Measurements from ENCODE around the gene CALHM4. TPM values are rescaled to one million over a fixed set of nuclear protein-coding genes. Genes with fewer than 3 reads are reported as not detected.

CALHM4 gene
- total and polyA plus RNA-seq, 2 donors (not counting 3 experiments of a cell fraction or from before 2014, with no cell fraction given) = 1.2 TPM; not detected in 1

GRCh38 chr6:116579143-116579542 lies 25.6 kb downstream of the CALHM4 start:
- DNase-seq (ENCODE audit: low read depth, low spot score) (no peak), FAIRE-seq (no peak)
- Histone ChIP-seq H3K4me2 (ENCODE audit: insufficient read depth, low read length) (no peak overlapping the region), H4K20me1 (replicated peaks; ENCODE audit: control insufficient read depth, extremely low read depth, insufficient read depth, low read length) (no peaks in the 10 kb centered on the region), H2AFZ (ENCODE audit: low read depth, low read length) (no peak overlapping the region), H3K4me3 (replicated peaks in 1 of 3; ENCODE audit: insufficient read depth in 1 of 3, low read depth in 1 of 3, low read length in 3 of 3) (no peak overlapping the region), H3K27ac (ENCODE audit: insufficient read depth, low read depth, low read length) (no peak overlapping the region), H3K9ac (replicated peaks; ENCODE audit: extremely low read depth, insufficient read depth, low read length) (no peak overlapping the region), H3K9me1 (replicated peaks; ENCODE audit: control insufficient read depth, extremely low read depth, insufficient read depth, low read length) (no peaks in the 10 kb centered on the region), H3K36me3 (ENCODE audit: control insufficient read depth in 2 of 2, extremely low read depth in 1 of 2, insufficient read depth in 2 of 2, low read length in 2 of 2) (peaks cover 3% of the 10 kb centered on the region in 2 experiments), H3K9me3 (replicated peaks; ENCODE audit: control insufficient read depth, insufficient read depth, low read length) (no peaks in the 10 kb centered on the region), H3K79me2 (ENCODE audit: control insufficient read depth, insufficient read depth, low read length) (peaks cover 58% of the 10 kb centered on the region), H3K4me1 (ENCODE audit: control insufficient read depth, extremely low read depth, insufficient read depth, low read length) (no peaks in the 10 kb centered on the region), H3K27me3 (ENCODE audit: control insufficient read depth in 2 of 2, insufficient read depth in 2 of 2, low read length in 2 of 2) (no peaks in the 10 kb centered on the region)
- ChIA-PET POLR2A (no interaction called here), CTCF (interaction anchor here (1.2 to 3.0 kb wide), 3 partner anchors 18 to 311 kb away, joined by 5 to 9 read pairs (median 6); partner anchors contain the start of gene CALHM5)
- intact Hi-C loops (cut with micrococcal nuclease) = no loop called here
- TF ChIP-seq JUN (IDR thresholded peaks at IDR 0.05; ENCODE audit: borderline replicate concordance, insufficient read depth, insufficient read length, low read depth) = no peak
- no peak for TF ChIP-seq POLR2AphosphoS5 (IDR thresholded peaks at IDR 0.05; ENCODE audit: insufficient read depth, low read depth, low read length)
- TF ChIP-seq, protein P1, sequence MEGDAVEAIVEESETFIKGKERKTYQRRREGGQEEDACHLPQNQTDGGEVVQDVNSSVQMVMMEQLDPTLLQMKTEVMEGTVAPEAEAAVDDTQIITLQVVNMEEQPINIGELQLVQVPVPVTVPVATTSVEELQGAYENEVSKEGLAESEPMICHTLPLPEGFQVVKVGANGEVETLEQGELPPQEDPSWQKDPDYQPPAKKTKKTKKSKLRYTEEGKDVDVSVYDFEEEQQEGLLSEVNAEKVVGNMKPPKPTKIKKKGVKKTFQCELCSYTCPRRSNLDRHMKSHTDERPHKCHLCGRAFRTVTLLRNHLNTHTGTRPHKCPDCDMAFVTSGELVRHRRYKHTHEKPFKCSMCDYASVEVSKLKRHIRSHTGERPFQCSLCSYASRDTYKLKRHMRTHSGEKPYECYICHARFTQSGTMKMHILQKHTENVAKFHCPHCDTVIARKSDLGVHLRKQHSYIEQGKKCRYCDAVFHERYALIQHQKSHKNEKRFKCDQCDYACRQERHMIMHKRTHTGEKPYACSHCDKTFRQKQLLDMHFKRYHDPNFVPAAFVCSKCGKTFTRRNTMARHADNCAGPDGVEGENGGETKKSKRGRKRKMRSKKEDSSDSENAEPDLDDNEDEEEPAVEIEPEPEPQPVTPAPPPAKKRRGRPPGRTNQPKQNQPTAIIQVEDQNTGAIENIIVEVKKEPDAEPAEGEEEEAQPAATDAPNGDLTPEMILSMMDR (IDR thresholded peaks at IDR 0.05; ENCODE audit: extremely low read depth in 1 of 2, insufficient read depth in 1 of 2, low read depth in 1 of 2, low read length in 2 of 2) = no peak
- TF ChIP-seq POLR2A (IDR thresholded peaks at IDR 0.05; ENCODE audit: low read depth, low read length) = no peak
- no peak for TF ChIP-seq MYC (IDR thresholded peaks at IDR 0.05; ENCODE audit: low read depth, low read length)
- TF ChIP-seq MAX (IDR thresholded peaks at IDR 0.05; ENCODE audit: insufficient read depth, insufficient read length) = no peak
- no peak for TF ChIP-seq FOS (IDR thresholded peaks at IDR 0.05; ENCODE audit: borderline replicate concordance, insufficient read depth, low read length)
- no peak for TF ChIP-seq EZH2 (IDR thresholded peaks at IDR 0.05; ENCODE audit: borderline replicate concordance, low read depth, low read length, severe bottlenecking)
- dilution Hi-C loops (cut with MboI; ENCODE audit: extremely low pct_ligation_motif_present, low sequenced_read_pairs) = no loop called here
- BruUV-seq (replicated peaks) = no TSS peak

Data from endothelial cell of umbilical vein (primary cell).